Right atrium auricular region (tissue), 2 donors: ENCODE results near the gene MOSPD3. TPM values are rescaled to one million over a fixed set of nuclear protein-coding genes. Genes with fewer than 3 reads are reported as not detected.

Experiments used
- DNase-seq: peaks from one replicate; pipeline ENCODE4 v3.0.0-alpha.2; 2019; ENCODE audit warnings: low spot score
- H3K27ac ChIP-seq, 2 donors: fragments of 200-600 bp; sonication (generic); 1 replicate in 1 of 2; 2 replicates in 1 of 2; pipeline ENCODE4 v1.5.1; 2016 to 2019
- H3K27me3 ChIP-seq, 2 donors: fragments of 200-600 bp; sonication (generic); one replicate each; pipeline versions ENCODE4 v1.5.1 to v1.6.0; 2017 to 2019
- H3K36me3 ChIP-seq: fragments of 200-600 bp; sonication (generic); one replicate; pipeline ENCODE4 v1.5.1; 2016
- H3K4me1 ChIP-seq, 2 donors: fragments of 200-600 bp; sonication (generic); one replicate each; pipeline versions ENCODE4 v1.5.1 to v1.6.0; 2017 to 2019
- H3K4me3 ChIP-seq, 2 donors: fragments of 200-600 bp; sonication (generic); 1 replicate in 1 of 2; 2 replicates in 1 of 2; pipeline ENCODE4 v1.5.1; 2017 to 2019; ENCODE audit warnings: mild to moderate bottlenecking in 1 of 2, moderate library complexity in 1 of 2
- H3K9me3 ChIP-seq, 2 donors: fragments of 200-600 bp; sonication (generic); one replicate each; pipeline ENCODE4 v1.5.1; 2019
- total RNA-seq, 2 donors: library from RNA; depleted of rRNA; stranded (reverse); fragments of >200 nt; gene quantifications; one replicate each; pipeline ENCODE4 v1.1.0, GENCODE V29; 2016
- TF ChIP-seq, protein P1 (sequence below), 2 donors: fragments of 200-600 bp; sonication (generic); IDR thresholded peaks; one replicate each; pipeline ENCODE4 v1.5.1; 2019; ENCODE audit warnings: antibody characterized with exemption in 2 of 2

Gene MOSPD3
- total RNA-seq, 2 donors from 2014 or later, result 11.8 to 13.5 TPM

GRCh38 chr7:100613412-100614175 lies 1.3 kb downstream of the MOSPD3 start:
- TF ChIP-seq, protein P1, sequence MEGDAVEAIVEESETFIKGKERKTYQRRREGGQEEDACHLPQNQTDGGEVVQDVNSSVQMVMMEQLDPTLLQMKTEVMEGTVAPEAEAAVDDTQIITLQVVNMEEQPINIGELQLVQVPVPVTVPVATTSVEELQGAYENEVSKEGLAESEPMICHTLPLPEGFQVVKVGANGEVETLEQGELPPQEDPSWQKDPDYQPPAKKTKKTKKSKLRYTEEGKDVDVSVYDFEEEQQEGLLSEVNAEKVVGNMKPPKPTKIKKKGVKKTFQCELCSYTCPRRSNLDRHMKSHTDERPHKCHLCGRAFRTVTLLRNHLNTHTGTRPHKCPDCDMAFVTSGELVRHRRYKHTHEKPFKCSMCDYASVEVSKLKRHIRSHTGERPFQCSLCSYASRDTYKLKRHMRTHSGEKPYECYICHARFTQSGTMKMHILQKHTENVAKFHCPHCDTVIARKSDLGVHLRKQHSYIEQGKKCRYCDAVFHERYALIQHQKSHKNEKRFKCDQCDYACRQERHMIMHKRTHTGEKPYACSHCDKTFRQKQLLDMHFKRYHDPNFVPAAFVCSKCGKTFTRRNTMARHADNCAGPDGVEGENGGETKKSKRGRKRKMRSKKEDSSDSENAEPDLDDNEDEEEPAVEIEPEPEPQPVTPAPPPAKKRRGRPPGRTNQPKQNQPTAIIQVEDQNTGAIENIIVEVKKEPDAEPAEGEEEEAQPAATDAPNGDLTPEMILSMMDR (IDR thresholded peaks at IDR 0.05), result no peak
- H3K36me3 ChIP-seq, result no peaks in the 10 kb centered on the region
- H3K27me3 ChIP-seq, result no peaks in the 10 kb centered on the region
- H3K4me3 ChIP-seq, result peak overlapping the region in 1 of 2 donors; percentile 70
- H3K4me1 ChIP-seq, result peaks cover 0 to 17% of the 10 kb centered on the region in 2 donors
- DNase-seq, result no peak
- H3K27ac ChIP-seq, result peak overlapping the region in 1 of 2 donors; percentile 95
- no peaks in the 10 kb centered on the region for H3K9me3 ChIP-seq

GRCh38 chr7:100614308-100614861 lies 2.0 kb downstream of the MOSPD3 start:
- no peak overlapping the region for H3K27ac ChIP-seq
- TF ChIP-seq, protein P1 (IDR thresholded peaks at IDR 0.05), result no peak
- H3K4me3 ChIP-seq, result no peak overlapping the region
- H3K27me3 ChIP-seq, result no peaks in the 10 kb centered on the region
- H3K9me3 ChIP-seq, result no peaks in the 10 kb centered on the region
- peaks cover 0 to 17% of the 10 kb centered on the region in 2 donors for H3K4me1 ChIP-seq
- H3K36me3 ChIP-seq, result no peaks in the 10 kb centered on the region
- no peak for DNase-seq

- Histone ChIP-seq H3K4me1 (no peaks in the 10 kb centered on the region), H3K4me3 (no peak overlapping the region), H3K27ac (no peak overlapping the region), H3K9me3 (no peaks in the 10 kb centered on the region), H3K36me3 (no peaks in the 10 kb centered on the region), H3K27me3 (no peaks in the 10 kb centered on the region)
- TF ChIP-seq, protein P1 (IDR thresholded peaks at IDR 0.05), result no peak
- DNase-seq, result no peak
These were observed 7.9 kb downstream of the MOSPD3 start for GRCh38 chr7:100620239-100620638.

DNA sequence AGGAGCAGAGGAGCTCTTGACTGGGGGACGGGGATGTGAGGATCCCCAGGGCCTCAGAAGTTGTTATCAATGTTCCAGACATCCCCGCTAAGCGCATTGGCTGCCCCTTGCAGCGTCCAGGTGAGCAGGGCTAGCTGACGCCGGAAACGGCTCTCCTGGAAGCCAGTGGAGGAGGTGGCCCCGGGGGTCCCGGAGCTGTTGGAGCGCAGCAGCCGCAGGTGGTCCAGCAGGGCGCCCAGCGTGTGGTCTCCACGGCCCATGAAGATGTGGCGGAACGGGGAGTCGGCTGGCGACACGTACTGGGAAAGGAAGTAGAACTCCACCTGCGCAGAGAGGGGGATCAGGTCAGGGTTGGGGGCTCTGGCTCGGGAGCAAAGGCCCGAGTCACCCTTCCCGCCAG lies 8.5 kb downstream of the MOSPD3 start:
- Histone ChIP-seq H3K27ac (no peak overlapping the region), H3K36me3 (no peaks in the 10 kb centered on the region), H3K27me3 (no peaks in the 10 kb centered on the region), H3K4me3 (no peak overlapping the region), H3K9me3 (no peaks in the 10 kb centered on the region), H3K4me1 (no peaks in the 10 kb centered on the region)
- TF ChIP-seq, protein P1 (IDR thresholded peaks at IDR 0.05), result no peak
- no peak for DNase-seq

- Histone ChIP-seq H3K36me3 (no peaks in the 10 kb centered on the region), H3K9me3 (no peaks in the 10 kb centered on the region), H3K27me3 (no peaks in the 10 kb centered on the region), H3K27ac (no peak overlapping the region), H3K4me3 (no peak overlapping the region), H3K4me1 (peaks cover 0 to 4% of the 10 kb centered on the region in 2 donors)
- DNase-seq, result no peak
- TF ChIP-seq, protein P1 (IDR thresholded peaks at IDR 0.05), result no peak
These were observed 9.2 kb downstream of the MOSPD3 start for GRCh38 chr7:100621554-100621953.
